Activated B cell treated with CpG ODN at 0.5 μM for 24 hours (primary cell): Measurements from ENCODE around the gene EPB41. TPM values are rescaled to one million over a fixed set of nuclear protein-coding genes. Genes with fewer than 3 reads are reported as not detected.

ENCODE experiments used
- ATAC-seq: fragments of 200-7000 bp; cut with Tn5 transposase; one replicate; pipeline ENCODE4 v1.10.0; 2021; ENCODE audit warnings: low read depth, mild to moderate bottlenecking, moderate library complexity
- CTCF ChIA-PET: fragments of 350-600 bp; sonication (Branson Sonifier 250); formaldehyde crosslinking; loops from one replicate; lab custom pipeline; 2021; ENCODE audit warnings: antibody characterized with exemption; lab: Charles Lee
- POLR2A ChIA-PET: fragments of 350-600 bp; sonication (Branson Sonifier 250); formaldehyde crosslinking; loops from one replicate; lab custom pipeline; 2021; ENCODE audit warnings: antibody characterized with exemption; lab: Charles Lee
- DNase-seq: peaks from one replicate; pipeline ENCODE4 v3.0.0; 2022
- H3K27ac Mint-ChIP-seq: one replicate; pipeline ENCODE4 v1.8.0; 2020; ENCODE audit warnings: mixed read lengths
- H3K27me3 Mint-ChIP-seq: one replicate; pipeline ENCODE4 v1.8.0; 2021; ENCODE audit warnings: mixed read lengths
- H3K36me3 Mint-ChIP-seq: one replicate; pipeline ENCODE4 v1.8.0; 2021; ENCODE audit warnings: low read depth, mixed read lengths
- H3K4me1 Mint-ChIP-seq: one replicate; pipeline ENCODE4 v1.8.0; 2021; ENCODE audit warnings: mixed read lengths
- H3K4me3 Mint-ChIP-seq: one replicate; pipeline ENCODE4 v1.8.0; 2020; ENCODE audit warnings: mild to moderate bottlenecking, mixed read lengths
- H3K9me3 Mint-ChIP-seq: one replicate; pipeline ENCODE4 v1.8.0; 2020; ENCODE audit warnings: mixed read lengths
- intact Hi-C: fragments of 100-400 bp; cut with micrococcal nuclease; formaldehyde crosslinking; loops from one replicate; pipeline ENCODE4 v1.15.1; 2024
- total RNA-seq: library from RNA; stranded (reverse); gene quantifications from 2 replicates; pipeline ENCODE4 v1.2.3, GENCODE V29; 2022
- TF ChIP-seq, protein P1 (sequence below): fragments of 200-600 bp; IDR thresholded peaks from one replicate; pipeline ENCODE4 v1.8.0; 2022; ENCODE audit warnings: antibody characterized with exemption, mild to moderate bottlenecking

The EPB41 gene
- total RNA-seq: 73.8 and 74.0 TPM in 2 replicates

DNA sequence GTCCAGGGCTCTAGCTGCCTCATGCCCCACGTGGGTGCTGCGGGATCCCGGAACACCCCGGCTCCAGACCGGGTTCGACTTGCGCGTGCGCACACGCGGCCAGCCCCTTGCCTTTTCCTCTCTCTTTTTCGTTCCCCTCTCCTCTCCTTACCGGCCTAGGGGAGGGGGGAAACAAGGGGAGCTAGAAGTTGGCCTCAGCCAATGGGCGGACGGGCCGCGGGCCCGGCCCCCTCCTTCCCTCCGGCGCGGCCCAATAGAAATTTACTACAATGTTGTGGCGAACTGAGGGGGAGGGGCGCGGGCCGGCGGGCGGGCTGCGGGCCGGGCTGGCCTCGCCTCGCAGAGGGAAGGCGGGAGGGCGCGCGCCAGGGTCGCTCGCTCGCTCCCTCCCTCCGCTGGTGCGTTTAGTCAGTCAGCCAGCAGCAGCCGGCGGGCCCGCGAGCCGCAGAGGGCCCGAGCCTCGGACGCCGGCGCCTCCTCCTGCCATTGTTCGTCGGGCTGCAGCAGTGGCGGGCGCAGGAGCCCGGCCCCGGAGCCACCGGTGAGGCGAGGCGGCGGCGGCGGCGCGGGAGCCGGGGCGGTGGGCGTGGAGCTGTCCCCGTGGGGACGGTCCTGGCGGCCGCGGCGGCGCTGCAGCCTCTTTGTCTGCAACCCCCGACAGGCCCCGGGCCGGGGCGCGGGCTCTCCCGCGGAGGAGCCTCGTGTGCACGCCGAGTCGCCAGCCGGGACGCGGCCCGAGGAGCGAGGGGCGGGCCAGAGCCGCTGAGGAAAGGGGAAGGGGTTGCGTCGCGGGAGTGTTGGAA, at the start of gene EPB41:
TSS of gene EPB41 (plus strand) at position 342 of the 803 bp plus-strand sequence. CDS start 72,869 bp downstream, outside the sequence.
- peak within 1 kb of the TSS; percentile 97 for H3K4me3 Mint-ChIP-seq
- no peaks in the 10 kb centered on the region for H3K9me3 Mint-ChIP-seq
- POLR2A ChIA-PET: interaction anchor here (0.5 to 4.3 kb wide), 15 partner anchors 10 to 668 kb away, joined by 3 to 45 read pairs (median 4); partner anchors contain the start of genes RCC1, RNU11 and SRSF4
- peak within 1 kb of the TSS; percentile 92 for H3K27ac Mint-ChIP-seq
- ATAC-seq (peak; percentile 93), DNase-seq (peak; percentile 86)
- peaks cover 46% of the 10 kb centered on the region for H3K4me1 Mint-ChIP-seq
- TF ChIP-seq, protein P1, sequence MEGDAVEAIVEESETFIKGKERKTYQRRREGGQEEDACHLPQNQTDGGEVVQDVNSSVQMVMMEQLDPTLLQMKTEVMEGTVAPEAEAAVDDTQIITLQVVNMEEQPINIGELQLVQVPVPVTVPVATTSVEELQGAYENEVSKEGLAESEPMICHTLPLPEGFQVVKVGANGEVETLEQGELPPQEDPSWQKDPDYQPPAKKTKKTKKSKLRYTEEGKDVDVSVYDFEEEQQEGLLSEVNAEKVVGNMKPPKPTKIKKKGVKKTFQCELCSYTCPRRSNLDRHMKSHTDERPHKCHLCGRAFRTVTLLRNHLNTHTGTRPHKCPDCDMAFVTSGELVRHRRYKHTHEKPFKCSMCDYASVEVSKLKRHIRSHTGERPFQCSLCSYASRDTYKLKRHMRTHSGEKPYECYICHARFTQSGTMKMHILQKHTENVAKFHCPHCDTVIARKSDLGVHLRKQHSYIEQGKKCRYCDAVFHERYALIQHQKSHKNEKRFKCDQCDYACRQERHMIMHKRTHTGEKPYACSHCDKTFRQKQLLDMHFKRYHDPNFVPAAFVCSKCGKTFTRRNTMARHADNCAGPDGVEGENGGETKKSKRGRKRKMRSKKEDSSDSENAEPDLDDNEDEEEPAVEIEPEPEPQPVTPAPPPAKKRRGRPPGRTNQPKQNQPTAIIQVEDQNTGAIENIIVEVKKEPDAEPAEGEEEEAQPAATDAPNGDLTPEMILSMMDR: no peak
- no peaks in the 10 kb centered on the region for H3K27me3 Mint-ChIP-seq
- CTCF ChIA-PET: interaction anchor here (1.3 to 1.6 kb wide), 5 partner anchors 12 to 288 kb away, joined by 3 to 10 read pairs (median 5); no protein-coding TSS in a partner anchor
- peaks cover 8% of the 10 kb centered on the region for H3K36me3 Mint-ChIP-seq
- intact Hi-C loops: loop anchor here (1.0 kb wide), 2 partner anchors 13 to 27 kb away; no protein-coding TSS in a partner anchor

DNA sequence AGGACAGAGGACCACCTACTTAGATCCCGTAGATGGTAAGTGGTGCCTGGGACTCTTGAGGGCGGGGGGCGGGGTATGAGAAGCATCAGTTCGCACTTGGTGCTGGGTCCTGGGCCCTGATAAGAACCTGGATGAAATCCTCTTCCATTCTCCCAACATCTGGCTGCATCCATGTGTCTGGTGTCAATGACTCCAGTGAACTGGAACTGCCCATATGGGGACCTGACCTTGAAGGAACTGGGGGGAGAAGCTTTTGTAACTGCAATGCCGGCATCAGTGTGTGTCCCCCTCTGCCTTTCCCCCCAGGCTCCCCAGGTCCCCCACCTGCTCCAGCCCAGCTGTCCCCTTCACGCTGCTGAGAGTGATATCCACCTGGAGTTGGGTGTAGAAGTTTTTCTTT, 49.7 kb upstream of the EPB41 start:
- no peak overlapping the region for H3K27ac Mint-ChIP-seq
- H3K27me3 Mint-ChIP-seq: peaks cover 13% of the 10 kb centered on the region
- DNase-seq (no peak), ATAC-seq (no peak)
- ChIA-PET CTCF (no interaction called here), POLR2A (no interaction called here)
- H3K36me3 Mint-ChIP-seq: no peaks in the 10 kb centered on the region
- no peaks in the 10 kb centered on the region for H3K9me3 Mint-ChIP-seq
- TF ChIP-seq, protein P1: no peak
- H3K4me1 Mint-ChIP-seq: no peaks in the 10 kb centered on the region
- intact Hi-C loops: no loop called here
- H3K4me3 Mint-ChIP-seq: no peak overlapping the region

DNA sequence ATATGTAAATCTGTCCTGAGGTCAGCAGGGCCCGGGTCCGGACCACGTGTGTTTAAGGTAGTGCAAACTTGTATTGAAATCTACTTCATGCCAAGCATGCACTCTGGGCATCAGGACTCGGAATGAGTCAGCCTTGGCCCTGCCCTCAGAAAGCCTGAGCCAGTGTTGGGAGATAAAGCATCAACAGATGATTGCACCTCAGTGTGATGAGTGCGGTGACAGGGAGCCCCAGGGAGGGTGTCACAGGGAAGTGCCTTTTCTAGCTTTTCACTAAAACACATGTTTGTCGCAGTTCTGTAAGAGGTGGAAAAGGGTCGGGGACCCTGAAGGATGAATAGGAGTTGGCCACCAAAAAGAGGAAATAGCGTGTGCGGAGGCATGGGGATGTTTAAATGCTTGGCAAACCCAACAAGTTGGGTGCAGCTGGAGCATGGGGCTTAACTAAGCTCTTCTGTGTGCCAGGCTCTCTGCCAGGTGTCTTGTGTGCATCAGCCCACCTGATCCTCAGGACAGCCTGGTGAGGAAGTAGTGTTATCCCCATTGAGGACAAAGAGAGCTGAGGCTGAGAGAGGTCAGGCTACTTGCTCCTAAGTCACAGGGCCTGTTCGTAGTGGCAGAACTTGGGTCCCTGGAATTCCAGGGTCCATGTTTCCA, 48.2 kb upstream of the EPB41 start:
- TF ChIP-seq, protein P1: no peak
- CTCF ChIA-PET: interaction anchor here (1.4 kb wide), 1 partner anchor 11 kb away, joined by 3 read pairs; no protein-coding TSS in a partner anchor

DNA sequence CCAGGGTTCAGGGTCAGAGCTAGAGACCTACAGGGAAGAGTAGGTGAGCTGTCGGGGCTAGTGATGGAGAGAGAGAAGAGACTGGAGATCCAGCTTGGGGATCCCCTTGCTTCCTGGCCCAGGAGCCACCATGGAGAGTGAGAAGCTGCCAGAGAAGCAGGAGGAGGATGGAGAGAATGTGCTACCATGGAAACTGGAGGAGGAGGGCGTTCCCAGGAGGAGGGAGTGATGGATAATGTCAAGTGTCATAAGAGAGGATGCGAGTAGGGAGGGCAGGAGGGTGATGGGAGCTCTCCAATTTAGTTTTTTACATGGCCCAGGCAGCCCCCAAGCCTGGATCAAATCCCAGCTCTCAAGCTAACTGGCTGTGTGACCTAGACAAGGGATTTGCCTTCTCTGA, 46.5 kb upstream of the EPB41 start:
- Mint-ChIP-seq H3K9me3 (no peaks in the 10 kb centered on the region), H3K4me1 (no peaks in the 10 kb centered on the region), H3K4me3 (no peak overlapping the region), H3K27me3 (peaks cover 13% of the 10 kb centered on the region), H3K36me3 (no peaks in the 10 kb centered on the region), H3K27ac (no peak overlapping the region)
- intact Hi-C loops: no loop called here
- ChIA-PET POLR2A (interaction anchor here (0.8 kb wide), 1 partner anchor 23 kb away, joined by 3 read pairs; no protein-coding TSS in a partner anchor), CTCF (interaction anchor here (0.6 to 2.3 kb wide), 3 partner anchors 9 to 168 kb away, joined by 3 to 8 read pairs (median 5); no protein-coding TSS in a partner anchor)
- DNase-seq: no peak
- no peak for ATAC-seq
- TF ChIP-seq, protein P1: no peak

More for the DNA sequence above, 48.2 kb upstream of the EPB41 start:
- Mint-ChIP-seq H3K27me3 (peaks cover 13% of the 10 kb centered on the region), H3K4me1 (no peaks in the 10 kb centered on the region), H3K9me3 (no peaks in the 10 kb centered on the region), H3K27ac (no peak overlapping the region), H3K36me3 (no peaks in the 10 kb centered on the region), H3K4me3 (no peak overlapping the region)
- intact Hi-C loops: no loop called here
- POLR2A ChIA-PET: no interaction called here
- ATAC-seq (no peak), DNase-seq (no peak)

DNA sequence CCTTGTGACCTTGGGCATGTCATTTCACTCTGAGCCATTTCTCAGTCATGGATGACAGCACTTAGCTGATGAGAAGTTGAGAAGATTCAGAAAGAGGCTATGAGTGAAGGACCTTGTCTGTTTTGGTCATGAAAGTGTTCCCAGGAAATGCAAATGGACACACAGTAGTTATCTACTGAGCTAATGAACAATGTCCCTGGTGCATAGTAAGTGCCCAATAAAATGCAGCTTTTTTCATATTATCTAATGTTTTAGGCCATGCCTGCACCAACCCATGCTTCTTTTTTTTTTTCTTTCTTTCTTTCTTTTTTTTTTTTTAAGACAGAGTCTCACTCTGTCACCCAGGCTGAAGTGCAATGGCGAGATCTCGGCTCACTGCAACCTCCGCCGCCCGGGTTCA, 44.4 kb upstream of the EPB41 start:
- intact Hi-C loops: no loop called here
- H3K36me3 Mint-ChIP-seq: no peaks in the 10 kb centered on the region
- H3K4me1 Mint-ChIP-seq: no peaks in the 10 kb centered on the region
- no peaks in the 10 kb centered on the region for H3K9me3 Mint-ChIP-seq
- ATAC-seq: no peak
- H3K27ac Mint-ChIP-seq: no peak overlapping the region
- DNase-seq: no peak
- TF ChIP-seq, protein P1: no peak
- peaks cover 11% of the 10 kb centered on the region for H3K27me3 Mint-ChIP-seq
- CTCF ChIA-PET: interaction anchor here (0.6 kb wide), 1 partner anchor 463 kb away, joined by 3 read pairs; no protein-coding TSS in a partner anchor
- POLR2A ChIA-PET: no interaction called here
- H3K4me3 Mint-ChIP-seq: no peak overlapping the region
